Keratinocyte (primary cell): ENCODE measurements around the gene MBNL2. TPM values are rescaled to one million over a fixed set of nuclear protein-coding genes. Genes with fewer than 3 reads are reported as not detected.
A peak's percentile ranks its signal among the peaks of the same experiment; 100 is the strongest.

Experiments
- DNase-seq: peaks from one replicate; pipeline ENCODE4 v3.0.0-alpha.2; 2011; ENCODE audit warnings: low read depth, missing footprints, low spot score
- FAIRE-seq: peaks from 2 replicates; lab custom pipeline; 2011; peaks lifted over from hg19 to GRCh38; lab: Jason Lieb, UNC
- H2AFZ ChIP-seq: 2 replicates; pipeline ENCODE4 v1.6.0; 2012; ENCODE audit warnings: low read length, control low read depth, inconsistent platforms; ENCODE audit not compliant: control insufficient read depth
- H3K27ac ChIP-seq: 2 replicates; pipeline ENCODE4 v1.5.1; 2011; ENCODE audit warnings: low read length; ENCODE audit not compliant: control insufficient read depth, insufficient read depth
- H3K27me3 ChIP-seq: 3 replicates; pipeline ENCODE4 v1.6.0; 2011; ENCODE audit warnings: low read length; ENCODE audit not compliant: control insufficient read depth, insufficient read depth; ENCODE audit errors: extremely low read depth
- H3K36me3 ChIP-seq, 2 experiments: 2 replicates in 1 of 2; 3 replicates in 1 of 2; pipeline ENCODE4 v1.5.1; 2011; ENCODE audit warnings: low read length in 2 of 2, mild to moderate bottlenecking in 1 of 2; ENCODE audit not compliant: control insufficient read depth in 2 of 2, insufficient read depth in 2 of 2; ENCODE audit errors: extremely low read depth in 1 of 2
- H3K4me1 ChIP-seq: 3 replicates; pipeline ENCODE4 v1.5.1; 2011; ENCODE audit warnings: low read length; ENCODE audit not compliant: control insufficient read depth, insufficient read depth; ENCODE audit errors: extremely low read depth
- H3K4me2 ChIP-seq: 3 replicates; pipeline ENCODE4 v1.6.0; 2011; ENCODE audit warnings: low read depth, low read length; ENCODE audit not compliant: control insufficient read depth, insufficient read depth; ENCODE audit errors: extremely low read depth
- H3K4me3 ChIP-seq, 3 experiments: fragments of 200-600 bp in 1 of 3; sonication (generic) in 1 of 3; 2 replicates in 2 of 3; 3 replicates in 1 of 3; pipeline ENCODE4 v1.5.1; 2011 to 2016; ENCODE audit warnings: low read length in 3 of 3, mild to moderate bottlenecking in 3 of 3, control low read depth in 2 of 3, inconsistent platforms in 1 of 3, low read depth in 1 of 3, mixed read lengths in 1 of 3, mixed run types in 1 of 3, moderate library complexity in 1 of 3; ENCODE audit not compliant: control insufficient read depth in 2 of 3, insufficient read depth in 2 of 3; ENCODE audit errors: extremely low read depth in 1 of 3
- H3K79me2 ChIP-seq: 2 replicates; pipeline ENCODE4 v1.6.0; 2012; ENCODE audit warnings: low read length; ENCODE audit not compliant: control insufficient read depth, insufficient read depth
- H3K9ac ChIP-seq: 3 replicates; pipeline ENCODE4 v1.6.0; 2011; ENCODE audit warnings: low read length; ENCODE audit not compliant: control insufficient read depth, insufficient read depth; ENCODE audit errors: extremely low read depth
- H3K9me1 ChIP-seq: 3 replicates; pipeline ENCODE4 v1.6.0; 2011; ENCODE audit warnings: low read length; ENCODE audit not compliant: control insufficient read depth, insufficient read depth; ENCODE audit errors: extremely low read depth
- H3K9me3 ChIP-seq: 2 replicates; pipeline ENCODE4 v1.5.1; 2012; ENCODE audit warnings: low read depth, low read length; ENCODE audit not compliant: control insufficient read depth
- H4K20me1 ChIP-seq: 3 replicates; pipeline ENCODE4 v1.6.0; 2011; ENCODE audit warnings: low read length; ENCODE audit not compliant: control insufficient read depth, insufficient read depth; ENCODE audit errors: extremely low read depth
- EZH2 ChIP-seq: IDR thresholded peaks from one replicate; pipeline ENCODE4 v1.6.1; 2012; ENCODE audit warnings: inconsistent platforms, mild to moderate bottlenecking, low read length, moderate library complexity
- dilution Hi-C: fragments of 300-500 bp; cut with MboI; formaldehyde crosslinking; loops from one replicate; pipeline ENCODE4 v1.7.0; 2020; ENCODE audit warnings: low sequenced_read_pairs; ENCODE audit not compliant: extremely low pct_ligation_motif_present
- polyA plus RNA-seq, 5 experiments: library from polyadenylated mRNA; depleted of rRNA in 3 of 5; stranded (reverse) in 3 of 5; stranded (forward) in 1 of 5; unstranded in 1 of 5; fragments of >200 nt; gene quantifications; 1 replicate in 1 of 5; 2 replicates in 3 of 5; 3 replicates in 1 of 5; pipeline versions ENCODE4 v1.2.1 to v1.2.3, GENCODE V29; 2011 to 2012; ENCODE audit warnings: missing spikeins in 2 of 5, low read depth in 1 of 5, low replicate concordance in 1 of 5
- TF ChIP-seq, protein P1 (sequence below), 3 experiments: IDR thresholded peaks in 1 of 3; conservative IDR thresholded peaks in 1 of 3; optimal IDR thresholded peaks in 1 of 3; 2 replicates in 2 of 3; 3 replicates in 1 of 3; pipeline versions ENCODE3 to v1.5.1; 2011; ENCODE audit warnings: low read length in 3 of 3, mild to moderate bottlenecking in 3 of 3, moderate library complexity in 2 of 3, control low read depth in 1 of 3, inconsistent platforms in 1 of 3; ENCODE audit not compliant: insufficient read depth in 2 of 3; ENCODE audit errors: extremely low read depth in 1 of 3

MBNL2 gene
- polyA plus RNA-seq, 1 donor (not counting 4 experiments of a cell fraction or from before 2014, with no cell fraction given) = 28.4 TPM

DNA sequence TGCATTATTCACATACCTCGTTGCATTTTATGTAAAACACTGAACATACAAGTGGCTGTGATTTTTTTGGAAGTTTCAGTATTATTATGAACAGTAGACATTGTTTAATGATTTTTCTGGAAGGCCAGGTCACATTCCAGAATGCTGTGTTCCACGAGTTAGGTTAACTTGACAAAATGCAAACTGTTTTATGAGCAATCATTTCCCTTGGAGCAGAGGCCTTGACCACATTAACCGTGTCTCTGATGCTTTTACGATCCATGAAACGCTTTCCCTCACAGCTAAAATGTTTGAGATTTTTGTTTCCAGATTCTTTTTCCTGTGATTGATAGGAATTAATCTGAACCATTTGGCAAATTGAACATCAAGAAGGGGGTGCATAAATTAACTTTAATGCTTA lies 57.8 kb downstream of the MBNL2 start:
- H4K20me1 ChIP-seq = no peaks in the 10 kb centered on the region
- H3K9ac ChIP-seq = no peak overlapping the region
- peaks cover 47% of the 10 kb centered on the region for H3K79me2 ChIP-seq
- peak overlapping the region; percentile 13 for H3K4me2 ChIP-seq
- H3K4me1 ChIP-seq = peaks cover 78% of the 10 kb centered on the region
- H3K36me3 ChIP-seq = peaks cover 0 to 4% of the 10 kb centered on the region in 2 experiments
- FAIRE-seq (no peak), DNase-seq (no peak)
- H3K27ac ChIP-seq = peak overlapping the region; percentile 86
- TF ChIP-seq EZH2 = no peak
- TF ChIP-seq, protein P1, sequence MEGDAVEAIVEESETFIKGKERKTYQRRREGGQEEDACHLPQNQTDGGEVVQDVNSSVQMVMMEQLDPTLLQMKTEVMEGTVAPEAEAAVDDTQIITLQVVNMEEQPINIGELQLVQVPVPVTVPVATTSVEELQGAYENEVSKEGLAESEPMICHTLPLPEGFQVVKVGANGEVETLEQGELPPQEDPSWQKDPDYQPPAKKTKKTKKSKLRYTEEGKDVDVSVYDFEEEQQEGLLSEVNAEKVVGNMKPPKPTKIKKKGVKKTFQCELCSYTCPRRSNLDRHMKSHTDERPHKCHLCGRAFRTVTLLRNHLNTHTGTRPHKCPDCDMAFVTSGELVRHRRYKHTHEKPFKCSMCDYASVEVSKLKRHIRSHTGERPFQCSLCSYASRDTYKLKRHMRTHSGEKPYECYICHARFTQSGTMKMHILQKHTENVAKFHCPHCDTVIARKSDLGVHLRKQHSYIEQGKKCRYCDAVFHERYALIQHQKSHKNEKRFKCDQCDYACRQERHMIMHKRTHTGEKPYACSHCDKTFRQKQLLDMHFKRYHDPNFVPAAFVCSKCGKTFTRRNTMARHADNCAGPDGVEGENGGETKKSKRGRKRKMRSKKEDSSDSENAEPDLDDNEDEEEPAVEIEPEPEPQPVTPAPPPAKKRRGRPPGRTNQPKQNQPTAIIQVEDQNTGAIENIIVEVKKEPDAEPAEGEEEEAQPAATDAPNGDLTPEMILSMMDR (optimal IDR thresholded peaks at IDR 0.05 in 1 of 3, IDR thresholded peaks at IDR 0.05 in 1 of 3, conservative IDR thresholded peaks at IDR 0.05 in 1 of 3; ENCODE audit: extremely low read depth in 1 of 3, insufficient read depth in 2 of 3, low read length in 3 of 3) = no peak
- H3K27me3 ChIP-seq = no peaks in the 10 kb centered on the region
- H3K9me1 ChIP-seq = no peaks in the 10 kb centered on the region
- no peaks in the 10 kb centered on the region for H3K9me3 ChIP-seq
- no peak overlapping the region for H2AFZ ChIP-seq
- dilution Hi-C loops = no loop called here
- H3K4me3 ChIP-seq = no peak overlapping the region

DNA sequence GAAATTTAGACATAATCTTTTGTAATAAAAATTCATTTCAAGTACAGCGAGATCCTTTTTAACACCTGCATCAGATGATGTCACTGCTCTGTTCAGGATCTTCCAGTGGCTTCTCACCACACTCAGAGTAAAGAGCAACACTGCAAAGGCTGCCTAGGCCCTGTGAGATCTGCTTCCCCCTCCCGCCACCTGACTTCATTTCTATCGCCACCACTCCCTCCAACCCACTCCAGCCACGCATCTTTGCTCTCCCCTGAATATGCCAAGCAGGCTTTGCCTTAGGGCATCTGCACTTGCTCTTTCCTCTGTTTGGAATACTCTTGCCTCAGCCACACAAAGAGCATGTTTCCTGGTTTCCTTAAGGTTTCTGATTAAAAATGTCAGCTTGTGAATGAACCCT lies 58.3 kb downstream of the MBNL2 start:
- Histone ChIP-seq H2AFZ (no peak overlapping the region), H3K36me3 (peaks cover 0 to 4% of the 10 kb centered on the region in 2 experiments), H4K20me1 (no peaks in the 10 kb centered on the region), H3K27me3 (no peaks in the 10 kb centered on the region), H3K79me2 (peaks cover 47% of the 10 kb centered on the region), H3K4me2 (peak overlapping the region; percentile 29), H3K4me1 (peaks cover 74% of the 10 kb centered on the region), H3K9me1 (no peaks in the 10 kb centered on the region), H3K9ac (peak overlapping the region; percentile 19), H3K27ac (peak overlapping the region; percentile 86), H3K9me3 (no peaks in the 10 kb centered on the region), H3K4me3 (no peak overlapping the region)
- DNase-seq (no peak), FAIRE-seq (peak; percentile 79)
- dilution Hi-C loops = no loop called here
- TF ChIP-seq EZH2 = no peak
- TF ChIP-seq, protein P1 (optimal IDR thresholded peaks at IDR 0.05 in 1 of 3, IDR thresholded peaks at IDR 0.05 in 1 of 3, conservative IDR thresholded peaks at IDR 0.05 in 1 of 3; ENCODE audit: extremely low read depth in 1 of 3, insufficient read depth in 2 of 3, low read length in 3 of 3) = no peak
